ENCODE data around the gene CRB3. TPM values are rescaled to one million over a fixed set of nuclear protein-coding genes. Genes with fewer than 3 reads are reported as not detected.

CRB3 gene
- 13.6 and 15.6 TPM in 2 replicates for total RNA-seq (2022)
- percentile 40 among the genes with signal in this experiment for Bru-seq, nascent RNA
- percentile 62 among the genes with signal in this experiment for BruChase-seq, experiment 1, labeled RNA remaining after a 6-hour chase
- percentile 46 among the genes with signal in this experiment for BruChase-seq, experiment 2, labeled RNA remaining after a 2-hour chase
- long read RNA-seq, transcript CRB3-202 (5 exons, 733 nt): minor isoform, 7 of 19 reads
- long read RNA-seq, transcript CRB3-204 (4 exons, 1,078 nt): major isoform, 12 of 19 reads
- long read RNA-seq, partial matches to known transcripts: 0 of 19 reads
- long read RNA-seq, other reads (novel, unspliced or antisense): 0 of 19 reads

GRCh38 chr19:6464070-6464873 is at the start of gene CRB3:
Gene CRB3 (plus strand): TSS chr19:6464271. CDS start chr19:6464702, 431 bp downstream.
- Mint-ChIP-seq H3K4me3 (ENCODE audit: unreplicated experiment) (peak within 1 kb of the TSS; percentile 78), H3K4me1 (ENCODE audit: insufficient read depth, unreplicated experiment) (peaks cover 11% of the 10 kb centered on the region), H3K9me3 (ENCODE audit: unreplicated experiment) (no peaks in the 10 kb centered on the region), H3K36me3 (ENCODE audit: insufficient read depth, unreplicated experiment) (peaks cover 16% of the 10 kb centered on the region), H3K27ac (ENCODE audit: low read depth, unreplicated experiment) (peak within 1 kb of the TSS; percentile 63), H3K27me3 (ENCODE audit: insufficient read depth, unreplicated experiment) (no peaks in the 10 kb centered on the region)
- intact Hi-C loops (cut with micrococcal nuclease): no loop called here
- DNase-seq (ENCODE audit: unreplicated experiment): peak; percentile 80
- ChIA-PET CTCF (interaction anchor here (0.6 to 0.8 kb wide), 2 partner anchors 477 to 520 kb away, joined by 5 to 6 read pairs; no protein-coding TSS in a partner anchor), POLR2A (interaction anchor here (0.5 to 1.4 kb wide), 6 partner anchors 66 to 1069 kb away, joined by 3 to 4 read pairs (median 3); partner anchors contain the start of genes C3 and TNFSF9)
- BruUV-seq (replicated peaks): no TSS peak
- TF ChIP-seq CTCF (IDR thresholded peaks at IDR 0.05; ENCODE audit: unreplicated experiment): no peak

GRCh38 chr19:6414793-6415590 is 49.1 kb upstream of the CRB3 start:
- POLR2A ChIA-PET: no interaction called here
- Mint-ChIP-seq H3K27ac (ENCODE audit: low read depth, unreplicated experiment) (no peak overlapping the region), H3K4me1 (ENCODE audit: insufficient read depth, unreplicated experiment) (no peaks in the 10 kb centered on the region), H3K36me3 (ENCODE audit: insufficient read depth, unreplicated experiment) (peaks cover 62% of the 10 kb centered on the region), H3K9me3 (ENCODE audit: unreplicated experiment) (no peaks in the 10 kb centered on the region), H3K4me3 (ENCODE audit: unreplicated experiment) (no peak overlapping the region), H3K27me3 (ENCODE audit: insufficient read depth, unreplicated experiment) (no peaks in the 10 kb centered on the region)
- intact Hi-C loops (cut with micrococcal nuclease): loop anchor here (5.0 kb wide), 1 partner anchor 288 kb away; no protein-coding TSS in a partner anchor
- DNase-seq (ENCODE audit: unreplicated experiment): no peak
- CTCF ChIA-PET: interaction anchor here (0.6 kb wide), 1 partner anchor 218 kb away, joined by 3 read pairs; no protein-coding TSS in a partner anchor
- TF ChIP-seq CTCF (IDR thresholded peaks at IDR 0.05; ENCODE audit: unreplicated experiment): peak; percentile 6
- no TSS peak for BruUV-seq (replicated peaks)

GRCh38 chr19:6415591-6416190 is 48.4 kb upstream of the CRB3 start:
- Mint-ChIP-seq H3K4me1 (ENCODE audit: insufficient read depth, unreplicated experiment) (no peaks in the 10 kb centered on the region), H3K36me3 (ENCODE audit: insufficient read depth, unreplicated experiment) (peaks cover 69% of the 10 kb centered on the region), H3K4me3 (ENCODE audit: unreplicated experiment) (no peak overlapping the region), H3K27me3 (ENCODE audit: insufficient read depth, unreplicated experiment) (no peaks in the 10 kb centered on the region), H3K27ac (ENCODE audit: low read depth, unreplicated experiment) (no peak overlapping the region), H3K9me3 (ENCODE audit: unreplicated experiment) (no peaks in the 10 kb centered on the region)
- CTCF ChIA-PET: interaction anchor here (0.6 kb wide), 1 partner anchor 218 kb away, joined by 3 read pairs; no protein-coding TSS in a partner anchor
- no peak for TF ChIP-seq CTCF (IDR thresholded peaks at IDR 0.05; ENCODE audit: unreplicated experiment)
- no TSS peak for BruUV-seq (replicated peaks)
- DNase-seq (ENCODE audit: unreplicated experiment): no peak
- POLR2A ChIA-PET: no interaction called here
- intact Hi-C loops (cut with micrococcal nuclease): loop anchor here (5.0 kb wide), 1 partner anchor 288 kb away; no protein-coding TSS in a partner anchor

Data from MCF 10A (cell line).